Keratinocyte (primary cell): ENCODE data around the gene CDH13. TPM values are rescaled to one million over a fixed set of nuclear protein-coding genes. Genes with fewer than 3 reads are reported as not detected.

Source experiments
- DNase-seq: peaks from one replicate; pipeline ENCODE4 v3.0.0-alpha.2; 2011; ENCODE audit warnings: low read depth, missing footprints, low spot score
- FAIRE-seq: peaks from 2 replicates; lab custom pipeline; 2011; peaks lifted over from hg19 to GRCh38; lab: Jason Lieb, UNC
- H2AFZ ChIP-seq: 2 replicates; pipeline ENCODE4 v1.6.0; 2012; ENCODE audit warnings: low read length, control low read depth, inconsistent platforms; ENCODE audit not compliant: control insufficient read depth
- H3K27ac ChIP-seq: 2 replicates; pipeline ENCODE4 v1.5.1; 2011; ENCODE audit warnings: low read length; ENCODE audit not compliant: control insufficient read depth, insufficient read depth
- H3K27me3 ChIP-seq: 3 replicates; pipeline ENCODE4 v1.6.0; 2011; ENCODE audit warnings: low read length; ENCODE audit not compliant: control insufficient read depth, insufficient read depth; ENCODE audit errors: extremely low read depth
- H3K36me3 ChIP-seq, 2 experiments: 2 replicates in 1 of 2; 3 replicates in 1 of 2; pipeline ENCODE4 v1.5.1; 2011; ENCODE audit warnings: low read length in 2 of 2, mild to moderate bottlenecking in 1 of 2; ENCODE audit not compliant: control insufficient read depth in 2 of 2, insufficient read depth in 2 of 2; ENCODE audit errors: extremely low read depth in 1 of 2
- H3K4me1 ChIP-seq: 3 replicates; pipeline ENCODE4 v1.5.1; 2011; ENCODE audit warnings: low read length; ENCODE audit not compliant: control insufficient read depth, insufficient read depth; ENCODE audit errors: extremely low read depth
- H3K4me2 ChIP-seq: 3 replicates; pipeline ENCODE4 v1.6.0; 2011; ENCODE audit warnings: low read depth, low read length; ENCODE audit not compliant: control insufficient read depth, insufficient read depth; ENCODE audit errors: extremely low read depth
- H3K4me3 ChIP-seq, 3 experiments: fragments of 200-600 bp in 1 of 3; sonication (generic) in 1 of 3; 2 replicates in 2 of 3; 3 replicates in 1 of 3; pipeline ENCODE4 v1.5.1; 2011 to 2016; ENCODE audit warnings: low read length in 3 of 3, mild to moderate bottlenecking in 3 of 3, control low read depth in 2 of 3, inconsistent platforms in 1 of 3, low read depth in 1 of 3, mixed read lengths in 1 of 3, mixed run types in 1 of 3, moderate library complexity in 1 of 3; ENCODE audit not compliant: control insufficient read depth in 2 of 3, insufficient read depth in 2 of 3; ENCODE audit errors: extremely low read depth in 1 of 3
- H3K79me2 ChIP-seq: 2 replicates; pipeline ENCODE4 v1.6.0; 2012; ENCODE audit warnings: low read length; ENCODE audit not compliant: control insufficient read depth, insufficient read depth
- H3K9ac ChIP-seq: 3 replicates; pipeline ENCODE4 v1.6.0; 2011; ENCODE audit warnings: low read length; ENCODE audit not compliant: control insufficient read depth, insufficient read depth; ENCODE audit errors: extremely low read depth
- H3K9me1 ChIP-seq: 3 replicates; pipeline ENCODE4 v1.6.0; 2011; ENCODE audit warnings: low read length; ENCODE audit not compliant: control insufficient read depth, insufficient read depth; ENCODE audit errors: extremely low read depth
- H3K9me3 ChIP-seq: 2 replicates; pipeline ENCODE4 v1.5.1; 2012; ENCODE audit warnings: low read depth, low read length; ENCODE audit not compliant: control insufficient read depth
- H4K20me1 ChIP-seq: 3 replicates; pipeline ENCODE4 v1.6.0; 2011; ENCODE audit warnings: low read length; ENCODE audit not compliant: control insufficient read depth, insufficient read depth; ENCODE audit errors: extremely low read depth
- CTCF ChIP-seq, 3 experiments: IDR thresholded peaks in 1 of 3; conservative IDR thresholded peaks in 1 of 3; optimal IDR thresholded peaks in 1 of 3; 2 replicates in 2 of 3; 3 replicates in 1 of 3; pipeline versions ENCODE3 to v1.5.1; 2011; ENCODE audit warnings: low read length in 3 of 3, mild to moderate bottlenecking in 3 of 3, moderate library complexity in 2 of 3, control low read depth in 1 of 3, inconsistent platforms in 1 of 3; ENCODE audit not compliant: insufficient read depth in 2 of 3; ENCODE audit errors: extremely low read depth in 1 of 3
- EZH2 ChIP-seq: IDR thresholded peaks from one replicate; pipeline ENCODE4 v1.6.1; 2012; ENCODE audit warnings: inconsistent platforms, mild to moderate bottlenecking, low read length, moderate library complexity
- dilution Hi-C: fragments of 300-500 bp; cut with MboI; formaldehyde crosslinking; loops from one replicate; pipeline ENCODE4 v1.7.0; 2020; ENCODE audit warnings: low sequenced_read_pairs; ENCODE audit not compliant: extremely low pct_ligation_motif_present
- polyA plus RNA-seq, 5 experiments: library from polyadenylated mRNA; depleted of rRNA in 3 of 5; stranded (reverse) in 3 of 5; stranded (forward) in 1 of 5; unstranded in 1 of 5; fragments of >200 nt; gene quantifications; 1 replicate in 1 of 5; 2 replicates in 3 of 5; 3 replicates in 1 of 5; pipeline versions ENCODE4 v1.2.1 to v1.2.3, GENCODE V29; 2011 to 2012; ENCODE audit warnings: missing spikeins in 2 of 5, low read depth in 1 of 5, low replicate concordance in 1 of 5

Gene CDH13
- polyA plus RNA-seq, 1 donor (not counting 4 experiments of a cell fraction or from before 2014, with no cell fraction given): 111 TPM

DNA sequence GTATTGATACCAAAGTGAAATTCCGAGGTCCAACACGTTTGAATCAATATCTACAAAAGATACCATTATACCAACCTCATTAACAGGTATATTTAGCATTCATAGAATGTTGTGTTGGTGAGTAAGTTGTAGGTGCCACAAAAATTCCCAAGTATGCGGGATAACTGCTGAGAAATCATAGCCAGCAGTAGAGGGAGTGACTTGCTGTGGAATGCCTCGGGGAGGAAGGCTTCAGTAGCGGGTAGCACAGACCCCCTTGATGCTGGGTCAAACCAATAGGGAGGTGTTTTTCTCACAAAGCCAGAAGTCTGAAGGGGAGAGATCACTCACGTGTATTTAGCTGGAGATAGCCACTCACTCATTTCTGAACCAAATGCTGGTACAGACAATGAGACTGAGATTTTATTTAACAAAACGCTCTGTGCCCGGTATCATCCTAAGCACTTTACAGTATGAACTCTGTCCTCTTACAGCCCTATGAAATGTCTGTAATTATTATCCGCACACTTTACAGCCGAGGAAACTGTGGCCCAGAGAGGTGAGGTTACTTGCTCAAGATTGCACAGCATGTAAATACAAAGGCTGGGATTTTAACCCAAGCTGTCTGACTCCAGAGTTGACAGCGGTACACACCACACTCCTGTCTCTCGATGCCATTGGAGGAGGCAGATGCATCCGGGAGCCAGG is 1204.1 kb downstream of the CDH13 start:
- no peak overlapping the region for H3K4me2 ChIP-seq
- no peaks in the 10 kb centered on the region for H3K36me3 ChIP-seq
- no peak for DNase-seq
- H3K9ac ChIP-seq: no peak overlapping the region
- FAIRE-seq: no peak
- H3K27ac ChIP-seq: no peak overlapping the region
- H3K9me3 ChIP-seq: no peaks in the 10 kb centered on the region
- H3K9me1 ChIP-seq: no peaks in the 10 kb centered on the region
- no peak overlapping the region for H3K4me3 ChIP-seq
- H3K27me3 ChIP-seq: peaks cover 9% of the 10 kb centered on the region
- H3K4me1 ChIP-seq: peaks cover 5% of the 10 kb centered on the region
- no peak for TF ChIP-seq EZH2
- no peak for TF ChIP-seq CTCF (optimal IDR thresholded peaks at IDR 0.05 in 1 of 3, IDR thresholded peaks at IDR 0.05 in 1 of 3, conservative IDR thresholded peaks at IDR 0.05 in 1 of 3; ENCODE audit: extremely low read depth in 1 of 3, insufficient read depth in 2 of 3, low read length in 3 of 3)
- H3K79me2 ChIP-seq: no peaks in the 10 kb centered on the region
- H4K20me1 ChIP-seq: no peaks in the 10 kb centered on the region
- dilution Hi-C loops: no loop called here
- H2AFZ ChIP-seq: no peak overlapping the region

DNA sequence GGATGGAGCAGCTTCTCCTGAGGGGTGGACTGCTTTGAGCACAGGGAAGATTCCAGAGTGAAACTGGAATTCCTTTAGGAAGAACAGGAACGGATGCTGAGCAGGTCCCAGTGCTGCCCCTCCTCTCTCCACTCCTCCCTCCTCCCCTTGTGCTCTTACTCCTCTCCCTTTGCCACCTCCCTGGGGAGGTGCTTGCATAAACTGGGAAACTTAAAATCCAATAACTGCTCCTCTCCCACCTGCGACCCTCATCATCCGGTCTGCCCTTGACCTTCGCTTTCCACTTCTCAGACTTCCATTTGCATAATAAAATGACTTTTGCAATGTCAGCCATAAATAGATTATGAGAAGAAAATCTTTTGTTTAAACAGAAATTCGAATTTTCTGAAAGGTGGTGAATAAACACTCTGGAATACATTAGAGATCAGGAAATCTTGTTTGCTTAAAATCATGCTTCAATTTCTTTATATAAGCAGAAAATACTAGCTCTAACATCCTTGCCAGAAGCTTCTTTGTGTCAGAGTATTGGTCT is 1204.8 kb downstream of the CDH13 start:
- FAIRE-seq: no peak
- no peaks in the 10 kb centered on the region for H3K79me2 ChIP-seq
- H3K9me3 ChIP-seq: no peaks in the 10 kb centered on the region
- H3K9ac ChIP-seq: no peak overlapping the region
- dilution Hi-C loops: no loop called here
- no peak for TF ChIP-seq EZH2
- TF ChIP-seq CTCF (optimal IDR thresholded peaks at IDR 0.05 in 1 of 3, IDR thresholded peaks at IDR 0.05 in 1 of 3, conservative IDR thresholded peaks at IDR 0.05 in 1 of 3; ENCODE audit: extremely low read depth in 1 of 3, insufficient read depth in 2 of 3, low read length in 3 of 3): no peak
- no peak overlapping the region for H2AFZ ChIP-seq
- H3K9me1 ChIP-seq: no peaks in the 10 kb centered on the region
- H3K27ac ChIP-seq: no peak overlapping the region
- H3K4me1 ChIP-seq: peaks cover 8% of the 10 kb centered on the region
- no peak overlapping the region for H3K4me3 ChIP-seq
- no peaks in the 10 kb centered on the region for H3K36me3 ChIP-seq
- no peaks in the 10 kb centered on the region for H4K20me1 ChIP-seq
- peaks cover 9% of the 10 kb centered on the region for H3K27me3 ChIP-seq
- DNase-seq: no peak
- H3K4me2 ChIP-seq: no peak overlapping the region
